Mammary epithelial cell (primary cell): ENCODE results near the gene AREL1.

ENCODE experiments used
- EZH2 ChIP-seq: IDR thresholded peaks from 2 replicates; pipeline ENCODE4 v1.6.1; 2012; ENCODE audit warnings: low read length, inconsistent platforms, borderline replicate concordance
- TF ChIP-seq, protein P1 (sequence below), 2 donors: IDR thresholded peaks in 1 of 2; conservative IDR thresholded peaks in 1 of 2; 2 replicates each; pipeline ENCODE4 v1.5.1; 2011 to 2012; ENCODE audit warnings: inconsistent platforms in 2 of 2, low read length in 2 of 2, mild to moderate bottlenecking in 2 of 2, control low read depth in 1 of 2, low read depth in 1 of 2; ENCODE audit not compliant: insufficient read depth in 1 of 2; ENCODE audit errors: extremely low read depth in 1 of 2

DNA sequence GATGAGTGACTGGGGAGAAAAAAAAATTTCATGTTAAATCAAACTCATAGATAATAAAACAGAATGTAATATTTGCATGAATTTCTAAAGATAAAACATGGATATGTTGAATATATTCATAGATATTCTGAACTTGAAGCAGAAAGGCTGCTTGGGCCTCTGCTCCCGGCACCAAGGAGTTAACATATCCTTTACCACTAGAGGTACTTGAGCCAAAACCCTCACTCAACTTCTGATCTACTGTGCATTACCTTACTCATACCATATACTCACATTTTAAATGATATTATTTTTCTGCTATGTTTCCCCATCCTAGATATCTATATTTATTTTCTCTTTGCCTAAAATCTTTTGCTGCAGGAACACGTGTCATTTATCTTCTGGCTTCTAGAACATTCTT, 14.9 kb downstream of the AREL1 start:
- TF ChIP-seq, protein P1, sequence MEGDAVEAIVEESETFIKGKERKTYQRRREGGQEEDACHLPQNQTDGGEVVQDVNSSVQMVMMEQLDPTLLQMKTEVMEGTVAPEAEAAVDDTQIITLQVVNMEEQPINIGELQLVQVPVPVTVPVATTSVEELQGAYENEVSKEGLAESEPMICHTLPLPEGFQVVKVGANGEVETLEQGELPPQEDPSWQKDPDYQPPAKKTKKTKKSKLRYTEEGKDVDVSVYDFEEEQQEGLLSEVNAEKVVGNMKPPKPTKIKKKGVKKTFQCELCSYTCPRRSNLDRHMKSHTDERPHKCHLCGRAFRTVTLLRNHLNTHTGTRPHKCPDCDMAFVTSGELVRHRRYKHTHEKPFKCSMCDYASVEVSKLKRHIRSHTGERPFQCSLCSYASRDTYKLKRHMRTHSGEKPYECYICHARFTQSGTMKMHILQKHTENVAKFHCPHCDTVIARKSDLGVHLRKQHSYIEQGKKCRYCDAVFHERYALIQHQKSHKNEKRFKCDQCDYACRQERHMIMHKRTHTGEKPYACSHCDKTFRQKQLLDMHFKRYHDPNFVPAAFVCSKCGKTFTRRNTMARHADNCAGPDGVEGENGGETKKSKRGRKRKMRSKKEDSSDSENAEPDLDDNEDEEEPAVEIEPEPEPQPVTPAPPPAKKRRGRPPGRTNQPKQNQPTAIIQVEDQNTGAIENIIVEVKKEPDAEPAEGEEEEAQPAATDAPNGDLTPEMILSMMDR (conservative IDR thresholded peaks at IDR 0.05 in 1 of 2, IDR thresholded peaks at IDR 0.05 in 1 of 2; ENCODE audit: extremely low read depth in 1 of 2, insufficient read depth in 1 of 2, low read depth in 1 of 2, low read length in 2 of 2) = peak; percentile 9 to 10
- TF ChIP-seq EZH2 = no peak
